ENCODE results near the gene NR1I3. TPM values are rescaled to one million over a fixed set of nuclear protein-coding genes. Genes with fewer than 3 reads are reported as not detected.
A peak's percentile ranks its signal among the peaks of the same experiment; 100 is the strongest.

NR1I3 gene
- total and polyA plus RNA-seq, 2 experiments from 2014 or later, result 0.50 TPM; not detected in 1

DNA sequence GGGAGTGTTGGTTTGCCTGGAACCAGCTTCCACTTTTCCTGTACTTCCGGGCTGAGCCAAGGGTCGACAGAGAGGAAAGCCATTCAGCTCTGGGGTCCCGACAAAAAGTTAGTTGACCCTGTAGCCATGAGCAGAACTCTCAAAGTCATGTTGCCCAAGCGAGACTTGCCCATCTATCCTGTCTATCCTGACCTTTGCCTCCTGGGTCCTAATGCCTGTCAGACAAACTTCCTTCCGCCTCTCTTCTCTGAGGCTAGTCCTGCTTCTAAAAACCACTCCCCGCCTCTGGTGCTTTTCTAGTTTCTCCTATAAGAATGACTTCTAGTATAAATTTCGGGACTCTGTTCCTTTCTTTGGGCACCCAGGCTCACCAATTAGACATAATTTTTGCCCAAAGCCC, 12.8 kb upstream of the NR1I3 start:
- Histone ChIP-seq H3K4me1 (ENCODE audit: insufficient read depth) (no peaks in the 10 kb centered on the region), H3K4me2 (0 out of 2 replicates have a peak overlapping the region, but pooled peaks have one; percentile 20), H3K27me3 (ENCODE audit: insufficient read depth) (no peaks in the 10 kb centered on the region), H3K9me2 (ENCODE audit: insufficient read depth) (no peaks in the 10 kb centered on the region; the same call in 1 of the 2 replicates), H4K20me1 (replicated peaks; ENCODE audit: insufficient read depth) (no peaks in the 10 kb centered on the region), H3K27ac (ENCODE audit: low read depth) (no peak overlapping the region), H3F3A (replicated peaks; ENCODE audit: low read depth) (0 out of 2 replicates have a peak, but pooled peaks cover 3% of the 10 kb centered on the region), H2AFZ (peak overlapping the region; percentile 98), H3K79me2 (replicated peaks; ENCODE audit: insufficient read depth) (no peaks in the 10 kb centered on the region), H3K4me3 (no peak overlapping the region), H3K36me3 (ENCODE audit: insufficient read depth) (no peaks in the 10 kb centered on the region)
- TF ChIP-seq EZH2phosphoT487 (IDR thresholded peaks at IDR 0.05; ENCODE audit: unreplicated experiment) (no peak), NANOG (IDR thresholded peaks at IDR 0.05; ENCODE audit: borderline replicate concordance) (no peak), EZH2 (IDR thresholded peaks at IDR 0.05; ENCODE audit: low read depth, unreplicated experiment) (no peak), POLR2AphosphoS5 (IDR thresholded peaks at IDR 0.05; ENCODE audit: low read depth) (no peak), ZNF114 (CRISPR knock-in tag; IDR thresholded peaks at IDR 0.05) (no peak), JUNB (IDR thresholded peaks at IDR 0.05; ENCODE audit: unreplicated experiment) (no peak), STAT1 (IDR thresholded peaks at IDR 0.05; ENCODE audit: unreplicated experiment) (no peak), CTCF (conservative IDR thresholded peaks at IDR 0.05; ENCODE audit: low read depth in 2 of 2) (no peak), CREB1 (CRISPR knock-in tag; IDR thresholded peaks at IDR 0.05; ENCODE audit: low read depth) (no peak), ZNF331 (CRISPR knock-in tag; IDR thresholded peaks at IDR 0.05; ENCODE audit: low read depth) (no peak)
- TF ChIP-seq, protein P1, sequence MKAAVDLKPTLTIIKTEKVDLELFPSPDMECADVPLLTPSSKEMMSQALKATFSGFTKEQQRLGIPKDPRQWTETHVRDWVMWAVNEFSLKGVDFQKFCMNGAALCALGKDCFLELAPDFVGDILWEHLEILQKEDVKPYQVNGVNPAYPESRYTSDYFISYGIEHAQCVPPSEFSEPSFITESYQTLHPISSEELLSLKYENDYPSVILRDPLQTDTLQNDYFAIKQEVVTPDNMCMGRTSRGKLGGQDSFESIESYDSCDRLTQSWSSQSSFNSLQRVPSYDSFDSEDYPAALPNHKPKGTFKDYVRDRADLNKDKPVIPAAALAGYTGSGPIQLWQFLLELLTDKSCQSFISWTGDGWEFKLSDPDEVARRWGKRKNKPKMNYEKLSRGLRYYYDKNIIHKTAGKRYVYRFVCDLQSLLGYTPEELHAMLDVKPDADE (IDR thresholded peaks at IDR 0.05), result no peak
- TF ChIP-seq, protein P2, sequence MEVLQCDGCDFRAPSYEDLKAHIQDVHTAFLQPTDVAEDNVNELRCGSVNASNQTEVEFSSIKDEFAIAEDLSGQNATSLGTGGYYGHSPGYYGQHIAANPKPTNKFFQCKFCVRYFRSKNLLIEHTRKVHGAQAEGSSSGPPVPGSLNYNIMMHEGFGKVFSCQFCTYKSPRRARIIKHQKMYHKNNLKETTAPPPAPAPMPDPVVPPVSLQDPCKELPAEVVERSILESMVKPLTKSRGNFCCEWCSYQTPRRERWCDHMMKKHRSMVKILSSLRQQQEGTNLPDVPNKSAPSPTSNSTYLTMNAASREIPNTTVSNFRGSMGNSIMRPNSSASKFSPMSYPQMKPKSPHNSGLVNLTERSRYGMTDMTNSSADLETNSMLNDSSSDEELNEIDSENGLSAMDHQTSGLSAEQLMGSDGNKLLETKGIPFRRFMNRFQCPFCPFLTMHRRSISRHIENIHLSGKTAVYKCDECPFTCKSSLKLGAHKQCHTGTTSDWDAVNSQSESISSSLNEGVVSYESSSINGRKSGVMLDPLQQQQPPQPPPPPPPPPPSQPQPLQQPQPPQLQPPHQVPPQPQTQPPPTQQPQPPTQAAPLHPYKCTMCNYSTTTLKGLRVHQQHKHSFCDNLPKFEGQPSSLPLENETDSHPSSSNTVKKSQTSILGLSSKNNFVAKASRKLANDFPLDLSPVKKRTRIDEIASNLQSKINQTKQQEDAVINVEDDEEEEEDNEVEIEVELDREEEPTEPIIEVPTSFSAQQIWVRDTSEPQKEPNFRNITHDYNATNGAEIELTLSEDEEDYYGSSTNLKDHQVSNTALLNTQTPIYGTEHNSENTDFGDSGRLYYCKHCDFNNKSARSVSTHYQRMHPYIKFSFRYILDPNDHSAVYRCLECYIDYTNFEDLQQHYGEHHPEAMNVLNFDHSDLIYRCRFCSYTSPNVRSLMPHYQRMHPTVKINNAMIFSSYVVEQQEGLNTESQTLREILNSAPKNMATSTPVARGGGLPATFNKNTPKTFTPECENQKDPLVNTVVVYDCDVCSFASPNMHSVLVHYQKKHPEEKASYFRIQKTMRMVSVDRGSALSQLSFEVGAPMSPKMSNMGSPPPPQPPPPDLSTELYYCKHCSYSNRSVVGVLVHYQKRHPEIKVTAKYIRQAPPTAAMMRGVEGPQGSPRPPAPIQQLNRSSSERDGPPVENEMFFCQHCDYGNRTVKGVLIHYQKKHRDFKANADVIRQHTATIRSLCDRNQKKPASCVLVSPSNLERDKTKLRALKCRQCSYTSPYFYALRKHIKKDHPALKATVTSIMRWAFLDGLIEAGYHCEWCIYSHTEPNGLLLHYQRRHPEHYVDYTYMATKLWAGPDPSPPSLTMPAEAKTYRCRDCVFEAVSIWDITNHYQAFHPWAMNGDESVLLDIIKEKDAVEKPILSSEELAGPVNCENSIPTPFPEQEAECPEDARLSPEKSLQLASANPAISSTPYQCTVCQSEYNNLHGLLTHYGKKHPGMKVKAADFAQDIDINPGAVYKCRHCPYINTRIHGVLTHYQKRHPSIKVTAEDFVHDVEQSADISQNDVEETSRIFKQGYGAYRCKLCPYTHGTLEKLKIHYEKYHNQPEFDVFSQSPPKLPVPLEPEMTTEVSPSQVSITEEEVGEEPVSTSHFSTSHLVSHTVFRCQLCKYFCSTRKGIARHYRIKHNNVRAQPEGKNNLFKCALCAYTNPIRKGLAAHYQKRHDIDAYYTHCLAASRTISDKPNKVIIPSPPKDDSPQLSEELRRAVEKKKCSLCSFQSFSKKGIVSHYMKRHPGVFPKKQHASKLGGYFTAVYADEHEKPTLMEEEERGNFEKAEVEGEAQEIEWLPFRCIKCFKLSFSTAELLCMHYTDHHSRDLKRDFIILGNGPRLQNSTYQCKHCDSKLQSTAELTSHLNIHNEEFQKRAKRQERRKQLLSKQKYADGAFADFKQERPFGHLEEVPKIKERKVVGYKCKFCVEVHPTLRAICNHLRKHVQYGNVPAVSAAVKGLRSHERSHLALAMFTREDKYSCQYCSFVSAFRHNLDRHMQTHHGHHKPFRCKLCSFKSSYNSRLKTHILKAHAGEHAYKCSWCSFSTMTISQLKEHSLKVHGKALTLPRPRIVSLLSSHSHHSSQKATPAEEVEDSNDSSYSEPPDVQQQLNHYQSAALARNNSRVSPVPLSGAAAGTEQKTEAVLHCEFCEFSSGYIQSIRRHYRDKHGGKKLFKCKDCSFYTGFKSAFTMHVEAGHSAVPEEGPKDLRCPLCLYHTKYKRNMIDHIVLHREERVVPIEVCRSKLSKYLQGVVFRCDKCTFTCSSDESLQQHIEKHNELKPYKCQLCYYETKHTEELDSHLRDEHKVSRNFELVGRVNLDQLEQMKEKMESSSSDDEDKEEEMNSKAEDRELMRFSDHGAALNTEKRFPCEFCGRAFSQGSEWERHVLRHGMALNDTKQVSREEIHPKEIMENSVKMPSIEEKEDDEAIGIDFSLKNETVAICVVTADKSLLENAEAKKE (CRISPR knock-in tag; IDR thresholded peaks at IDR 0.05), result no peak
- TF ChIP-seq, protein P3, sequence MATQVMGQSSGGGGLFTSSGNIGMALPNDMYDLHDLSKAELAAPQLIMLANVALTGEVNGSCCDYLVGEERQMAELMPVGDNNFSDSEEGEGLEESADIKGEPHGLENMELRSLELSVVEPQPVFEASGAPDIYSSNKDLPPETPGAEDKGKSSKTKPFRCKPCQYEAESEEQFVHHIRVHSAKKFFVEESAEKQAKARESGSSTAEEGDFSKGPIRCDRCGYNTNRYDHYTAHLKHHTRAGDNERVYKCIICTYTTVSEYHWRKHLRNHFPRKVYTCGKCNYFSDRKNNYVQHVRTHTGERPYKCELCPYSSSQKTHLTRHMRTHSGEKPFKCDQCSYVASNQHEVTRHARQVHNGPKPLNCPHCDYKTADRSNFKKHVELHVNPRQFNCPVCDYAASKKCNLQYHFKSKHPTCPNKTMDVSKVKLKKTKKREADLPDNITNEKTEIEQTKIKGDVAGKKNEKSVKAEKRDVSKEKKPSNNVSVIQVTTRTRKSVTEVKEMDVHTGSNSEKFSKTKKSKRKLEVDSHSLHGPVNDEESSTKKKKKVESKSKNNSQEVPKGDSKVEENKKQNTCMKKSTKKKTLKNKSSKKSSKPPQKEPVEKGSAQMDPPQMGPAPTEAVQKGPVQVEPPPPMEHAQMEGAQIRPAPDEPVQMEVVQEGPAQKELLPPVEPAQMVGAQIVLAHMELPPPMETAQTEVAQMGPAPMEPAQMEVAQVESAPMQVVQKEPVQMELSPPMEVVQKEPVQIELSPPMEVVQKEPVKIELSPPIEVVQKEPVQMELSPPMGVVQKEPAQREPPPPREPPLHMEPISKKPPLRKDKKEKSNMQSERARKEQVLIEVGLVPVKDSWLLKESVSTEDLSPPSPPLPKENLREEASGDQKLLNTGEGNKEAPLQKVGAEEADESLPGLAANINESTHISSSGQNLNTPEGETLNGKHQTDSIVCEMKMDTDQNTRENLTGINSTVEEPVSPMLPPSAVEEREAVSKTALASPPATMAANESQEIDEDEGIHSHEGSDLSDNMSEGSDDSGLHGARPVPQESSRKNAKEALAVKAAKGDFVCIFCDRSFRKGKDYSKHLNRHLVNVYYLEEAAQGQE (IDR thresholded peaks at IDR 0.05; ENCODE audit: unreplicated experiment), result no peak
- Mint-ChIP-seq H3K36me3 (ENCODE audit: low read depth) (no peaks in the 10 kb centered on the region), H3K27me3 (ENCODE audit: insufficient read depth, low read depth, poor library complexity) (no peaks in the 10 kb centered on the region), H3K4me3 (no peak overlapping the region), H3K9me3 (peaks cover 8% of the 10 kb centered on the region; the same call in 2 of the 3 replicates), H3K4me1 (no peaks in the 10 kb centered on the region), H3K27ac (no peak overlapping the region)
- ATAC-seq, result no peak
- peak; percentile 47 for DNase-seq (ENCODE audit: low spot score)

Measured in GM23338 (cell line).